Neural cell (in vitro differentiated cells): ENCODE results near the gene DCXR. TPM values are rescaled to one million over a fixed set of nuclear protein-coding genes. Genes with fewer than 3 reads are reported as not detected.

ENCODE experiments used
- H2AFZ ChIP-seq: fragments of 200-600, 300-800 bp; sonication (generic), shearing (Covaris generic); 2 replicates; pipeline ENCODE4 v1.6.0; 2014; ENCODE audit warnings: low read depth, mild to moderate bottlenecking, antibody characterized with exemption, low read length, moderate library complexity
- H3F3A ChIP-seq: fragments of 200-600 bp; shearing (Covaris generic); 2 replicates; pipeline ENCODE4 v1.6.1; 2016; ENCODE audit warnings: mild to moderate bottlenecking, moderate library complexity, mixed read lengths, antibody characterized with exemption, low read length; ENCODE audit not compliant: insufficient read depth, poor library complexity, severe bottlenecking
- H3K27ac ChIP-seq: fragments of 200-600, 300-800 bp; sonication (generic), shearing (Covaris generic); 2 replicates; pipeline ENCODE4 v1.5.1; 2014; ENCODE audit warnings: mild to moderate bottlenecking, low read length, moderate library complexity
- H3K27me3 ChIP-seq: fragments of 300-800, 200-600 bp; sonication (generic), shearing (Covaris generic); 2 replicates; pipeline ENCODE4 v1.6.0; 2014; ENCODE audit warnings: mild to moderate bottlenecking, low read depth, low read length, moderate library complexity; ENCODE audit not compliant: insufficient read depth
- H3K36me3 ChIP-seq: fragments of 300-800, 200-600 bp; sonication (generic), shearing (Covaris generic); 2 replicates; pipeline ENCODE4 v1.5.1; 2014; ENCODE audit warnings: mild to moderate bottlenecking, antibody characterized with exemption, low read length, moderate library complexity; ENCODE audit not compliant: insufficient read depth
- H3K4me2 ChIP-seq: fragments of 300-800, 200-600 bp; sonication (generic), shearing (Covaris generic); 2 replicates; pipeline ENCODE4 v1.6.0; 2014; ENCODE audit warnings: mild to moderate bottlenecking, low read length
- H3K4me3 ChIP-seq: fragments of 300-800, 200-600 bp; sonication (generic), shearing (Covaris generic); 2 replicates; pipeline ENCODE4 v1.5.1; 2014; ENCODE audit warnings: mild to moderate bottlenecking, low read length, moderate library complexity
- H3K79me2 ChIP-seq: fragments of 200-600 bp; shearing (Covaris generic); replicated peaks from 2 replicates; pipeline ENCODE4 v1.6.0; 2014; ENCODE audit warnings: mild to moderate bottlenecking, low read length, moderate library complexity; ENCODE audit not compliant: insufficient read depth
- H3K9ac ChIP-seq: fragments of 300-800, 200-600 bp; sonication (generic), shearing (Covaris generic); 2 replicates; pipeline ENCODE4 v1.6.1; 2016; ENCODE audit warnings: mild to moderate bottlenecking, low read length, mixed read lengths
- H3K9me2 ChIP-seq: fragments of 200-600 bp; shearing (Covaris generic); 2 replicates; pipeline ENCODE4 v1.6.1; 2016; ENCODE audit warnings: mild to moderate bottlenecking, low read length, mixed read lengths; ENCODE audit not compliant: insufficient read depth
- H3K9me3 ChIP-seq: fragments of 200-600, 300-800 bp; sonication (generic), shearing (Covaris generic); 2 replicates; pipeline ENCODE4 v1.6.1; 2016; ENCODE audit warnings: mild to moderate bottlenecking, mixed run types, low read length, moderate library complexity, mixed read lengths
- H4K20me1 ChIP-seq: fragments of 200-600 bp; shearing (Covaris generic); 2 replicates; pipeline ENCODE4 v1.6.1; 2016; ENCODE audit warnings: mild to moderate bottlenecking, mixed run types; ENCODE audit not compliant: insufficient read depth
- EP300 ChIP-seq: fragments of 450-650 bp; conservative IDR thresholded peaks from 2 replicates; pipeline ENCODE4 v1.6.1; 2014; ENCODE audit warnings: antibody characterized with exemption, mild to moderate bottlenecking, moderate library complexity; ENCODE audit not compliant: poor library complexity, severe bottlenecking
- EZH2 ChIP-seq: fragments of 200-600, 300-800 bp; shearing (Covaris generic), sonication (generic); IDR thresholded peaks from 2 replicates; pipeline ENCODE4 v1.6.1; 2014; ENCODE audit warnings: antibody characterized with exemption, low read length, borderline replicate concordance, mild to moderate bottlenecking; ENCODE audit not compliant: insufficient read depth, poor library complexity, severe bottlenecking
- MXI1 ChIP-seq: fragments of 450-650 bp; conservative IDR thresholded peaks from 2 replicates; pipeline ENCODE4 v1.6.1; 2014; ENCODE audit warnings: antibody characterized with exemption, mild to moderate bottlenecking; ENCODE audit not compliant: poor library complexity, severe bottlenecking
- POLR2AphosphoS5 ChIP-seq: IDR thresholded peaks from 2 replicates; pipeline ENCODE4 v1.6.1; 2012
- RAD21 ChIP-seq: fragments of 450-650 bp; conservative IDR thresholded peaks from 2 replicates; pipeline ENCODE4 v1.6.1; 2014; ENCODE audit warnings: antibody characterized with exemption, mild to moderate bottlenecking, moderate library complexity
- SMC3 ChIP-seq: fragments of 450-650 bp; conservative IDR thresholded peaks from 2 replicates; pipeline ENCODE4 v1.6.1; 2014; ENCODE audit warnings: antibody characterized with exemption, mild to moderate bottlenecking, moderate library complexity; ENCODE audit not compliant: poor library complexity
- TAF1 ChIP-seq: IDR thresholded peaks from 2 replicates; pipeline ENCODE4 v1.6.1; 2012; ENCODE audit warnings: low read depth
- polyA plus RNA-seq: library from polyadenylated mRNA; depleted of rRNA; stranded (reverse); fragments of >200 nt; gene quantifications from 2 replicates; pipeline ENCODE4 v1.2.3, GENCODE V29; 2014
- TF ChIP-seq, protein P1 (sequence below): IDR thresholded peaks from 2 replicates; pipeline ENCODE4 v1.6.1; 2012; ENCODE audit warnings: borderline replicate concordance
- TF ChIP-seq, protein P2 (sequence below): fragments of 450-650 bp; IDR thresholded peaks from 2 replicates; pipeline ENCODE4 v1.5.1; 2014; ENCODE audit warnings: antibody characterized with exemption, mild to moderate bottlenecking, moderate library complexity; ENCODE audit not compliant: poor library complexity, severe bottlenecking

Gene DCXR
- polyA plus RNA-seq, 1 donor from 2014 or later = 129 TPM

DNA sequence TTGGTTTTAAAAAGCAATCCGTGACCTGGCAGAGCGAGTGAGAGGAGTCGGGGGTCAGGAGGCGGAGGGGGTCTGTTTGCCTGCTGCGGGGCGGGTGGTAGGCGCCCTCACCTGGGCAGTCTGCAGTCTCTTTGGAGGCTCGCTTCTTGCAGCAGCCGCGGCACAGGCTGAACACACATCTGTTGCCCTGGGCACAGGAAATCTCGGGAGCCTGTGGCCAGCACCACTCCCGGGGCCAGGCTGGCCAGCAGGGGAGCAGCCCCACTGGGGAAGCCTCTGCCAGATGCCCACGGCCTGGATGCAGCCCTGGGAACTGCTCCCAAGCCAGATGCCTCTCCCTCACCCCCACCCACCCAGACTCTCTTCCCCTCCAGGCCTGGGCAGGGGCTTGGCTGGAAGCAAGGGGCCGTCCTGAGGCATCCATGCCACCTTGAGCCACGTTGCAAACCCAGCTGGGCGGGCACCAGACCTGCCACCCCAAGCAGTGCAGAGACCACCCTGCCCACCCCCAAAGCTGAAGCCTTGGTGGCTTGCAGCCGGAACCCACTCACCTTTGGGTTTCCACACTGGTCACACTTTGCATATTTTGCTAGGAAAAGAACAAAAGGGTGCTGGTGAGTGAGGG lies 20.8 kb upstream of the DCXR start:
- no peak for TF ChIP-seq EZH2
- TF ChIP-seq MXI1 = no peak
- H3K9me3 ChIP-seq = no peaks in the 10 kb centered on the region
- no peaks in the 10 kb centered on the region for H3K9me2 ChIP-seq
- H3F3A ChIP-seq = no peaks in the 10 kb centered on the region
- no peak overlapping the region for H2AFZ ChIP-seq
- H3K79me2 ChIP-seq = no peaks in the 10 kb centered on the region
- H4K20me1 ChIP-seq = no peaks in the 10 kb centered on the region
- no peak overlapping the region for H3K4me3 ChIP-seq
- H3K36me3 ChIP-seq = no peaks in the 10 kb centered on the region
- H3K27me3 ChIP-seq = no peaks in the 10 kb centered on the region
- no peak overlapping the region for H3K27ac ChIP-seq
- H3K4me2 ChIP-seq = no peak overlapping the region
- H3K9ac ChIP-seq = no peak overlapping the region

DNA sequence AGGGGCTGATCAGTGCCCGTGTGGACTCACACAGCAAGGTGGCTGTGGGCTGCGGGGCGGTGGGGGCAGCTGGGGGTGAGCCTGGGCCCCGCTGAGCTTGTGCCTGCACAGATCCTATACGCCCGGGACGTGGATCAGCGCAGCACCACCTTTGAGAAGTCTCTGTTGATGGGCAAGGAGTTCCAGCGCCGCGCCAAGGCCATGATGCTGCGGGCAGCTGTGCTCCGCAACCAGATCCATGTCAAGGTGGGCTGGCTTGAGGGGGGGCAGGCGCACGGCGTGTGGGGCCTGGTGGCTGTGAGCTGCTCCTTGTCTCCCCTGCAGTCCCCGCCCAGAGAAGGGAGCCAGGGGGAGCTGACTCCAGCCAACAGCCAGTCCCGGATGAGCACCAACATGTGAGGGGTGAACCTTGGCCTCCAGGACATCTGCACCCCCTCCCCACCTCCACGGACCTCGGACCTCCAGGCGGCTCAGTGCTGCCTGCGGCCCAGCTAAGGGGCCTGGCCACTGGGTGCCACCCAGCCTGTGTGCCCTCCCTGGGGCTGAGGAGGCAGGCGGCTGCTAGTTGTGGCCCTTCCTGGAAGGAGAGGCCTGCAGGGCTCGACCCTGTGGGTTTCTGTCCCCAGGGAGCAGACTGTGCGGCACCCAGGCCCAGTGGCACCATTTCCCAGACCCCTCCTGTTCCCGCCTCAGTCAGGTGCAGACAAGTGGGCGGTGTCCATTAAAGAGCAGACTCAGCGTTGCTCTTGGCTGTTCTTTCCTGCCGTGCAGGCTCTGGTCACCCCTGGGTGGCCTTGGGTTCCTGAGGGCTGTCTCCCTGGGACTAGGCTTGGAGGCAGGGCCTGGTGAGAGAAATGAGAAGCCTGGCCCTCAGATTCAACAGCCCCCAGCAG lies 19.5 kb upstream of the DCXR start:
- H3K27me3 ChIP-seq = no peaks in the 10 kb centered on the region
- H3K4me2 ChIP-seq = no peak overlapping the region
- H3K9ac ChIP-seq = no peak overlapping the region
- H3K9me3 ChIP-seq = no peaks in the 10 kb centered on the region
- TF ChIP-seq EZH2 = no peak
- TF ChIP-seq RAD21 = no peak
- H3K4me3 ChIP-seq = no peak overlapping the region
- H4K20me1 ChIP-seq = no peaks in the 10 kb centered on the region
- H3K36me3 ChIP-seq = no peaks in the 10 kb centered on the region
- no peaks in the 10 kb centered on the region for H3K9me2 ChIP-seq
- no peaks in the 10 kb centered on the region for H3F3A ChIP-seq
- no peak overlapping the region for H3K27ac ChIP-seq
- H3K79me2 ChIP-seq = peaks cover 10% of the 10 kb centered on the region
- H2AFZ ChIP-seq = no peak overlapping the region

DNA sequence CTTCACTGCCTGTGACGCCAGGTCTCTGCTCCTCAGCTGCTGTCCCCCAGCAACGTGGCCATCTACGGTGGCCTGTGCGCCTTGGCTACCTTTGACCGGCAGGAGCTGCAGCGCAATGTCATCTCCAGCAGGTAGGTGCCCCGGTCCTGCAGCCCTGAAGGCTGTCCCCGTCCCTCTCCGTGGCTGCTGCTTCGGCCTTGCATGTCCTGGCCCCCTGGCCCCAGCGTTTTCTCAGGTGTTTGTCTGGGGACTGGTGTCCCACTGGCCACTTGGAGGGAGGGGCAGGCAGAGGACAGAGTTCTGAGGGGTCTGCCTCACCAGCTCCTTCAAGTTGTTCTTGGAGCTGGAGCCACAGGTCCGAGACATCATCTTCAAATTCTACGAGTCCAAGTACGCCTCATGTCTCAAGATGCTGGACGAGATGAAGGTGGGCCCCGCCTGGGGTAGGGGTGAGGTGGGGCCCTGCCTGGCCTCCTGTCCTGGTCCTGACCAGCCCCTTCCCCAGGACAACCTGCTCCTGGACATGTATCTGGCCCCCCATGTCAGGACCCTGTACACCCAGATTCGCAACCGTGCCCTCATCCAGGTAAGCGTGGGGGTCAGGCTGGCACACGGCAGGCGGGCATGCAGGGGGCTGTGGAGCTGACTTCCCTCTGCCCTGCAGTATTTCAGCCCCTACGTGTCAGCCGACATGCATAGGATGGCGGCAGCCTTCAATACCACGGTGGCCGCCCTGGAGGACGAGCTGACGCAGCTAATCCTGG lies 18.6 kb upstream of the DCXR start:
- TF ChIP-seq EP300 = no peak
- TF ChIP-seq EZH2 = no peak
- TF ChIP-seq, protein P1, sequence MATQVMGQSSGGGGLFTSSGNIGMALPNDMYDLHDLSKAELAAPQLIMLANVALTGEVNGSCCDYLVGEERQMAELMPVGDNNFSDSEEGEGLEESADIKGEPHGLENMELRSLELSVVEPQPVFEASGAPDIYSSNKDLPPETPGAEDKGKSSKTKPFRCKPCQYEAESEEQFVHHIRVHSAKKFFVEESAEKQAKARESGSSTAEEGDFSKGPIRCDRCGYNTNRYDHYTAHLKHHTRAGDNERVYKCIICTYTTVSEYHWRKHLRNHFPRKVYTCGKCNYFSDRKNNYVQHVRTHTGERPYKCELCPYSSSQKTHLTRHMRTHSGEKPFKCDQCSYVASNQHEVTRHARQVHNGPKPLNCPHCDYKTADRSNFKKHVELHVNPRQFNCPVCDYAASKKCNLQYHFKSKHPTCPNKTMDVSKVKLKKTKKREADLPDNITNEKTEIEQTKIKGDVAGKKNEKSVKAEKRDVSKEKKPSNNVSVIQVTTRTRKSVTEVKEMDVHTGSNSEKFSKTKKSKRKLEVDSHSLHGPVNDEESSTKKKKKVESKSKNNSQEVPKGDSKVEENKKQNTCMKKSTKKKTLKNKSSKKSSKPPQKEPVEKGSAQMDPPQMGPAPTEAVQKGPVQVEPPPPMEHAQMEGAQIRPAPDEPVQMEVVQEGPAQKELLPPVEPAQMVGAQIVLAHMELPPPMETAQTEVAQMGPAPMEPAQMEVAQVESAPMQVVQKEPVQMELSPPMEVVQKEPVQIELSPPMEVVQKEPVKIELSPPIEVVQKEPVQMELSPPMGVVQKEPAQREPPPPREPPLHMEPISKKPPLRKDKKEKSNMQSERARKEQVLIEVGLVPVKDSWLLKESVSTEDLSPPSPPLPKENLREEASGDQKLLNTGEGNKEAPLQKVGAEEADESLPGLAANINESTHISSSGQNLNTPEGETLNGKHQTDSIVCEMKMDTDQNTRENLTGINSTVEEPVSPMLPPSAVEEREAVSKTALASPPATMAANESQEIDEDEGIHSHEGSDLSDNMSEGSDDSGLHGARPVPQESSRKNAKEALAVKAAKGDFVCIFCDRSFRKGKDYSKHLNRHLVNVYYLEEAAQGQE = no peak
- TF ChIP-seq POLR2AphosphoS5 = no peak
- no peak for TF ChIP-seq SMC3
- no peak for TF ChIP-seq MXI1
- TF ChIP-seq TAF1 = no peak
- no peak for TF ChIP-seq RAD21
- TF ChIP-seq, protein P2, sequence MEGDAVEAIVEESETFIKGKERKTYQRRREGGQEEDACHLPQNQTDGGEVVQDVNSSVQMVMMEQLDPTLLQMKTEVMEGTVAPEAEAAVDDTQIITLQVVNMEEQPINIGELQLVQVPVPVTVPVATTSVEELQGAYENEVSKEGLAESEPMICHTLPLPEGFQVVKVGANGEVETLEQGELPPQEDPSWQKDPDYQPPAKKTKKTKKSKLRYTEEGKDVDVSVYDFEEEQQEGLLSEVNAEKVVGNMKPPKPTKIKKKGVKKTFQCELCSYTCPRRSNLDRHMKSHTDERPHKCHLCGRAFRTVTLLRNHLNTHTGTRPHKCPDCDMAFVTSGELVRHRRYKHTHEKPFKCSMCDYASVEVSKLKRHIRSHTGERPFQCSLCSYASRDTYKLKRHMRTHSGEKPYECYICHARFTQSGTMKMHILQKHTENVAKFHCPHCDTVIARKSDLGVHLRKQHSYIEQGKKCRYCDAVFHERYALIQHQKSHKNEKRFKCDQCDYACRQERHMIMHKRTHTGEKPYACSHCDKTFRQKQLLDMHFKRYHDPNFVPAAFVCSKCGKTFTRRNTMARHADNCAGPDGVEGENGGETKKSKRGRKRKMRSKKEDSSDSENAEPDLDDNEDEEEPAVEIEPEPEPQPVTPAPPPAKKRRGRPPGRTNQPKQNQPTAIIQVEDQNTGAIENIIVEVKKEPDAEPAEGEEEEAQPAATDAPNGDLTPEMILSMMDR = no peak
- H3K4me2 ChIP-seq = no peak overlapping the region
- H3K36me3 ChIP-seq = no peaks in the 10 kb centered on the region
- H4K20me1 ChIP-seq = no peaks in the 10 kb centered on the region
- H2AFZ ChIP-seq = no peak overlapping the region
- H3K9ac ChIP-seq = no peak overlapping the region
- no peak overlapping the region for H3K27ac ChIP-seq
- H3K79me2 ChIP-seq = peaks cover 10% of the 10 kb centered on the region
- H3K9me3 ChIP-seq = no peaks in the 10 kb centered on the region
- no peak overlapping the region for H3K4me3 ChIP-seq
- H3K27me3 ChIP-seq = no peaks in the 10 kb centered on the region
- no peaks in the 10 kb centered on the region for H3K9me2 ChIP-seq
- H3F3A ChIP-seq = no peaks in the 10 kb centered on the region
